Osteoblast (primary cell): ENCODE measurements around the gene ZNF200. TPM values are rescaled to one million over a fixed set of nuclear protein-coding genes. Genes with fewer than 3 reads are reported as not detected.
A peak's percentile ranks its signal among the peaks of the same experiment; 100 is the strongest.

Source experiments
- DNase-seq: peaks from one replicate; pipeline ENCODE4 v3.0.0; 2011; ENCODE audit warnings: low spot score, mixed read lengths; ENCODE audit not compliant: insufficient read length; ENCODE audit errors: missing footprints
- H2AFZ ChIP-seq: 2 replicates; pipeline ENCODE4 v1.6.0; 2011; ENCODE audit warnings: mild to moderate bottlenecking, low read length
- H3K27ac ChIP-seq: 2 replicates; pipeline ENCODE4 v1.5.1; 2011; ENCODE audit warnings: mild to moderate bottlenecking, low read depth, low read length, moderate library complexity
- H3K27me3 ChIP-seq: 2 replicates; pipeline ENCODE4 v1.6.0; 2012; ENCODE audit warnings: mild to moderate bottlenecking, control low read depth, inconsistent platforms, low read length, moderate library complexity; ENCODE audit not compliant: insufficient read depth
- H3K36me3 ChIP-seq: 2 replicates; pipeline ENCODE4 v1.5.1; 2011; ENCODE audit warnings: mild to moderate bottlenecking, low read length, control low read depth, moderate library complexity; ENCODE audit not compliant: insufficient read depth
- H3K4me1 ChIP-seq: 2 replicates; pipeline ENCODE4 v1.5.1; 2011; ENCODE audit warnings: mild to moderate bottlenecking, low read length, control low read depth, moderate library complexity; ENCODE audit not compliant: insufficient read depth
- H3K4me2 ChIP-seq: 2 replicates; pipeline ENCODE4 v1.6.0; 2011; ENCODE audit warnings: mild to moderate bottlenecking, low read length; ENCODE audit not compliant: insufficient read depth
- H3K4me3 ChIP-seq: fragments of 200-600 bp; sonication (generic); 3 replicates; pipeline ENCODE4 v1.5.1; 2012; ENCODE audit warnings: mild to moderate bottlenecking, low read length, inconsistent platforms; ENCODE audit not compliant: insufficient read depth
- H3K79me2 ChIP-seq: 2 replicates; pipeline ENCODE4 v1.6.0; 2012; ENCODE audit warnings: mild to moderate bottlenecking, low read length, control low read depth, inconsistent platforms; ENCODE audit not compliant: insufficient read depth
- H3K9me3 ChIP-seq: 2 replicates; pipeline ENCODE4 v1.5.1; 2011; ENCODE audit warnings: low read depth, low read length, control low read depth
- H4K20me1 ChIP-seq: 2 replicates; pipeline ENCODE4 v1.6.0; 2012; ENCODE audit warnings: mild to moderate bottlenecking, low read length, control low read depth; ENCODE audit not compliant: insufficient read depth
- CTCF ChIP-seq: IDR thresholded peaks from 2 replicates; pipeline ENCODE4 v1.5.1; 2011; ENCODE audit warnings: mild to moderate bottlenecking, low read depth, low read length, moderate library complexity; ENCODE audit errors: extremely low read depth
- total RNA-seq: library from RNA; depleted of rRNA; stranded (reverse); fragments of >200 nt; gene quantifications from 2 replicates; pipeline ENCODE4 v1.2.3, GENCODE V29; 2012

Gene ZNF200
- total RNA-seq, 1 donor = 11.6 TPM

- Histone ChIP-seq H3K27ac (peak overlapping the region; percentile 77), H3K9me3 (no peaks in the 10 kb centered on the region), H3K27me3 (no peaks in the 10 kb centered on the region), H3K36me3 (no peaks in the 10 kb centered on the region), H3K79me2 (no peaks in the 10 kb centered on the region), H4K20me1 (no peaks in the 10 kb centered on the region), H3K4me1 (peaks cover 18% of the 10 kb centered on the region), H3K4me2 (peak overlapping the region; percentile 77), H2AFZ (peak overlapping the region; percentile 79), H3K4me3 (peak overlapping the region; percentile 85)
- peak; percentile 16 for TF ChIP-seq CTCF
- peak; percentile 99 for DNase-seq
Observed at GRCh38 chr16:3264137-3265036, 29.4 kb upstream of the ZNF200 start.

- DNase-seq = no peak
- Histone ChIP-seq H3K27me3 (no peaks in the 10 kb centered on the region), H3K36me3 (no peaks in the 10 kb centered on the region), H3K9me3 (no peaks in the 10 kb centered on the region), H2AFZ (no peak overlapping the region), H3K79me2 (no peaks in the 10 kb centered on the region), H3K4me2 (no peak overlapping the region), H3K4me1 (peaks cover 30% of the 10 kb centered on the region), H4K20me1 (no peaks in the 10 kb centered on the region), H3K4me3 (no peak overlapping the region), H3K27ac (no peak overlapping the region)
- TF ChIP-seq CTCF = no peak
Observed at GRCh38 chr16:3262517-3262916, 27.6 kb upstream of the ZNF200 start.

GRCh38 chr16:3259836-3260235 lies 24.9 kb upstream of the ZNF200 start:
- no peaks in the 10 kb centered on the region for H3K79me2 ChIP-seq
- H2AFZ ChIP-seq = no peak overlapping the region
- no peaks in the 10 kb centered on the region for H3K27me3 ChIP-seq
- H3K4me3 ChIP-seq = no peak overlapping the region
- DNase-seq = no peak
- H3K4me1 ChIP-seq = peaks cover 23% of the 10 kb centered on the region
- no peaks in the 10 kb centered on the region for H4K20me1 ChIP-seq
- TF ChIP-seq CTCF = no peak
- no peaks in the 10 kb centered on the region for H3K9me3 ChIP-seq
- H3K36me3 ChIP-seq = no peaks in the 10 kb centered on the region
- H3K27ac ChIP-seq = peak overlapping the region; percentile 43
- H3K4me2 ChIP-seq = peak overlapping the region; percentile 57

GRCh38 chr16:3256866-3257465 lies 22.0 kb upstream of the ZNF200 start:
- Histone ChIP-seq H3K4me3 (no peak overlapping the region), H3K79me2 (no peaks in the 10 kb centered on the region), H3K36me3 (no peaks in the 10 kb centered on the region), H4K20me1 (no peaks in the 10 kb centered on the region), H3K4me1 (peaks cover 20% of the 10 kb centered on the region), H3K9me3 (no peaks in the 10 kb centered on the region), H2AFZ (no peak overlapping the region), H3K27ac (no peak overlapping the region), H3K4me2 (peak overlapping the region; percentile 9), H3K27me3 (no peaks in the 10 kb centered on the region)
- peak; percentile 86 for DNase-seq
- TF ChIP-seq CTCF = no peak
